ENCODE results near the gene LRRC28. TPM values are rescaled to one million over a fixed set of nuclear protein-coding genes. Genes with fewer than 3 reads are reported as not detected.

The LRRC28 gene
- total RNA-seq, 1 donor: 27.6 TPM

GRCh38 chr15:99295840-99296239, 44.6 kb downstream of the LRRC28 start:
- H3K4me3 ChIP-seq (ENCODE audit: low read depth, low read length): no peak overlapping the region
- no peak for DNase-seq (ENCODE audit: low read depth)
- no peak for TF ChIP-seq CTCF (IDR thresholded peaks at IDR 0.05; ENCODE audit: insufficient read depth, low read depth, low read length)

GRCh38 chr15:99296386-99296785, 45.1 kb downstream of the LRRC28 start:
- H3K4me3 ChIP-seq (ENCODE audit: low read depth, low read length): no peak overlapping the region
- TF ChIP-seq CTCF (IDR thresholded peaks at IDR 0.05; ENCODE audit: insufficient read depth, low read depth, low read length): no peak
- no peak for DNase-seq (ENCODE audit: low read depth)

DNA sequence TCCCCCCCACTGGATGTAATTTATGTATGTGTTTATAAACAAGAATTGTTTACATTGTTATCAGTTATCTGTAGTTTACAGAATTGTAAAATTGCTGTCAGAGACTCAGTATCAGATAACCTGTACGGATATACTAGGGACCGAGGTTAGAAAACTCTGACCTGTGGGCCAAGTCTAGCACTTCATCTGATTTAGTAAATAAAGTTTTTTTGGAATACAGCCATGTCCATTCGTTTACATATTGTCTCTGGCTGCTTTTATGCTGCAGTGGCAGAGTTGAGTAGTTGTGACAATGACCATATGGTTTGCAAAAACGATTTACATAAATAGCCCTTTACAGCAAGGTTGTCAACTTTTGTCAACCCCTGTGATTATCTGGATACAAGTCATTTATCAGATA, 52.6 kb downstream of the LRRC28 start:
- no peak overlapping the region for H3K4me3 ChIP-seq (ENCODE audit: low read depth, low read length)
- DNase-seq (ENCODE audit: low read depth): no peak
- no peak for TF ChIP-seq CTCF (IDR thresholded peaks at IDR 0.05; ENCODE audit: insufficient read depth, low read depth, low read length)

DNA sequence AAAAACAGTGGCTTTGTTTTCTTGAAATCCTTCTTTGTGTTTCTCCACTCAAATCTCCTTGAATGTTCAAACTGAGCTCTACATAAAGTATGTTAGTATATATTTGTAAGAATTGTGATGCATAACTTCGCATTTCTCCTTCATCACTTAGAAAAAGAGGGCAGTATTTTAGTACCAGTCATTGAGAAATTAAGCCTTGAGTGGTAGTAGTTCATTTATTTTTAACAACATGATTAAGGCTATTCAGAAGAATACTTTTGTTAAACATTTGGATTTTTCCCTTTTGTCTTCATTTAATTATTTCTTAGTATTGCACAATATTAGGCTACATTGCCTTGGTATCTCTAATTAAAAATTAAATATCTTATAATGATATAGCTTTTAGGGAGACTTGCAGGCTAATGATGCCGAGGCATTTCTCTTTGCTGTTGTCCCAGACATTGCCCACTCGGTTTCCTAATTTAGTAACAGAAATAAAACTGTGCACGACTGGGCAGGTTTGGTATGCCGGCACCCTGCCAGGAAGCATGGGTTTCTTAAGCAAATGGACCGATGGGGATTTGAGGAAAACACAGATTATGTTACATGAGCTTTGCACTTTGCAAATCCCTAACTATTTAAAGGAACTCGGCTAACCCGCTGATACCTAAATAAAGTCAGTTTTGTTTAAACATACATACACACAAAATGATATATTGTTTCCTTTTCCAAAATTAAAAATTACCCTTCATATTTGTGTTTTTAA, 54.7 kb downstream of the LRRC28 start:
- peak; percentile 81 for DNase-seq (ENCODE audit: low read depth)
- no peak for TF ChIP-seq CTCF (IDR thresholded peaks at IDR 0.05; ENCODE audit: insufficient read depth, low read depth, low read length)
- H3K4me3 ChIP-seq (ENCODE audit: low read depth, low read length): no peak overlapping the region

DNA sequence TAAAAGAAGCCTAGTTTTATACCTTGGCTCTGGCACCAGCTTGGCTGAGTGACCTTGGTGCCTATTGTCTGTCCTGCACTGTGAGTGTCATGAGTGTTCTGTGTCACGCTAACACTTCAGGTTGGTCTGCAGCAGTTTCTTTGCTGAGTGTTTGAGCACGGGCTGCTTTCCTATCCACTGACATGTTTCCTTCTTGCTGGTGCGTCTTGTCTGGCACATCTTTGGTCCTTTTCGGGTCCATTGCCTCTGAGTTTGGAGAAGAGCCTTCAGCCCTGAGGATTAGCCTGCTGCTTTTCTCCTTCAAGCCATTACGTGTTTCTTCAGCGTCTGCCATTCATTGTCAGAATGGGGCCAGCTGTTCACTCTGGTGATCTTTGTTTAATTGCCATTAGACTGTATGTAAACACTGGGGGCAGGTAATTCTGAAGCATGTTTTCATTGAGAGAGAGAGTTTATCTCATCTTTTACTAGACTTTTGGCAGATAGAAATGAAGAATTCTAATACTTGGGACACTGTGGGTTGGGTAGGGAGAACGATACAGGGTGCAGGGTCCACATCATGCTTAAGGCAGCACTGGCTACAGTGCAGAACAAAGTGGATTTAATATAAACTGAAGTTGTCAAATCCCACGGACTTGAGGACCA, 55.5 kb downstream of the LRRC28 start:
- no peak for TF ChIP-seq CTCF (IDR thresholded peaks at IDR 0.05; ENCODE audit: insufficient read depth, low read depth, low read length)
- H3K4me3 ChIP-seq (ENCODE audit: low read depth, low read length): no peak overlapping the region
- no peak for DNase-seq (ENCODE audit: low read depth)

DNA sequence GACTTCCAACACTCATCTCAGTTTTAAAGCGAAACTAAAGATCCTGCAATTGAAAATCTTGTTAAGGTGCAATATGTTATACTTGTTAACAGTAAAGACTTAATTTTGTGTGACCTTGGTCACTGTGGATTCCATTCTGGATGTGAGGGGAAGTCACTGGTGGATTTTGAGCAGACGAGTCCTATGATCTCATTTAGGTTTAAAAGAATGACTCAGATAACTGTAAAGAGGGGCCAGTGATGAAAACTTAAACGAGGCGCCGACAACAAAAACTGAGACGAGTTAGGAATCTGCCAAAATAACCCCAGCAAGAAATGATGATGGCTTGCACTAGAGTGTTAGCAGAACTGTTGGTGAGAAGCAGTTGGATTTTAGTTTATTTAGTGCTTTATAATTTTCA, 56.5 kb downstream of the LRRC28 start:
- DNase-seq (ENCODE audit: low read depth): no peak
- no peak for TF ChIP-seq CTCF (IDR thresholded peaks at IDR 0.05; ENCODE audit: insufficient read depth, low read depth, low read length)
- no peak overlapping the region for H3K4me3 ChIP-seq (ENCODE audit: low read depth, low read length)
